HG03025 (cell line): ENCODE results near the gene BORCS8.
A peak's percentile ranks its signal among the peaks of the same experiment; 100 is the strongest.
"Not testable (repeated sequence)": the region's sequence is repeated elsewhere in the genome, so short reads cannot be mapped to it uniquely, and the experiment has no call there.

Source experiments
- ATAC-seq: cut with Tn5 transposase; IDR thresholded peaks from one replicate; pipeline ENCODE4 v1.9.1; 2021; ENCODE audit warnings: mild to moderate bottlenecking, moderate library complexity; ENCODE audit not compliant: unreplicated experiment, low FRiP score

The BORCS8 gene

GRCh38 chr19:19185853-19186740, 5.9 kb downstream of the BORCS8 start:
- ATAC-seq = no peak

- ATAC-seq = no peak
Measured at GRCh38 chr19:19181488-19181998, 10.4 kb downstream of the BORCS8 start.

GRCh38 chr19:19179548-19180441, 12.2 kb downstream of the BORCS8 start:
- no peak for ATAC-seq

GRCh38 chr19:19176950-19177349, 15.0 kb downstream of the BORCS8 start:
- ATAC-seq = no peak

DNA sequence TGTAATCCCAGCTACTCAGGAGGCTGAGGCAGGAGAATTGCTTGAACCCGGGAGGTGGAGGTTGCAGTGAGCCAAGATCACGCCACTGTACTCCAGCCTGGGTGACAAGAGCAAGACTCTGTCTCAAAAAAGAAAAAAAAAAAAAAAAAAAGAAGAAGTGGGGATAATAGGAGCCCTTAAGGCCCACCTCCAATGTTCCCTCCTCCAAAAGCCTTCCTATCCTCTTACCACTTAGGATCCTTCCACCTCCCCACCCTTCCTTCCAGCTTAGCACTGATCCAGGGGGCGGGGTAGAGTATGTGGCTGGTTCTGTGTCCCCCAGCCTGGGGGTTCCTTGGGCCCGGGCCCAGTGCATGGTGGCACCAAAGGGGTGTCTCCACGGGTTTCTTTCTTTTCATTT, 18.7 kb downstream of the BORCS8 start:
- not testable (repeated sequence) for ATAC-seq

GRCh38 chr19:19171821-19172532, 20.0 kb downstream of the BORCS8 start:
- ATAC-seq = no peak

- no peak for ATAC-seq
Measured at GRCh38 chr19:19170873-19171672, 20.9 kb downstream of the BORCS8 start.

DNA sequence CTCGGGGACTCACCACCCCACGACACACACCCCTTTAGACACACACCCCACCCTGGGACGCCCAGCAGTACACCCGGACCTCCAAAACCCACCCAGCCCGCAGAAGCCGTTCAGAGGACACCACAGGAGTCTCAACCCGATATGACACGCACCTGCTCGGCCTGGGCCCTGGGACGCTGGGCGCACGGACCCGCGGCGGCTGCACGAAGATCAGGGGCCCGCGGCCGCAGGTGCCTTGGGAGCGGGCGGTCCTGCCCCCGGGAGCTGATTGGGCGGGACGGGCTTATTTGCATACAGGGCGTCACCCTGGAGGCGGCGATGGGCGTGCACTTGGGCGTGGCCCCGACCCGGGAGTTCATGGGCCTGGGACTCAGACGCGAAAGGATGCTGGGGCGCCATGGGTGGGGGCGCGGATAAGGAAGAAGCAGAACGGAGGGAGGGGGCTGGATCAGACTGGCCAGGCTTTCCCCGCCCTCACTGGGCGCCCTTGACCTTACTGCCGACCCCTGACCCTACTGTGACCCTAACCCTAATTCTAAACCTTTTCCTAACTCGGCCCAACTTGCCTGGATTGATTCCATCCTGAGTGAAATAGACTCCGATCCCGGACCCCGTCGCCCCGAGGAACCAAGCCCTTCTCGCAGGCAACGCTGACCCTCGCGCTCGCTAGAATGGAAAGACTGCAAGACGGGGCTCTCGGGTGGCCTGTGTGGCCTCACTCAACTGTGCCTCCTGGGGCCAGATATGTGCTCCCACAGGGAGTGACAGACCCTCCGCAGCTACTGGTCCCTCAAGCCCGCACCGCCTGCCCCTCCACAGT, 21.7 kb downstream of the BORCS8 start, which contains the start of gene MEF2B:
MEF2B (minus strand) TSS at position 211 of the 820 bp plus-strand sequence. CDS start 19,528 bp downstream, outside the sequence.
- ATAC-seq = no peak

GRCh38 chr19:19169236-19170052, 22.5 kb downstream of the BORCS8 start:
- no peak for ATAC-seq

- ATAC-seq = no peak
Measured at GRCh38 chr19:19167612-19168011, 24.3 kb downstream of the BORCS8 start.

- ATAC-seq = no peak
Measured at GRCh38 chr19:19165396-19165795, 26.6 kb downstream of the BORCS8 start.

GRCh38 chr19:19162495-19162894, 29.5 kb downstream of the BORCS8 start:
- no peak for ATAC-seq

- no peak for ATAC-seq
Measured at GRCh38 chr19:19160461-19161035, 31.4 kb downstream of the BORCS8 start.

DNA sequence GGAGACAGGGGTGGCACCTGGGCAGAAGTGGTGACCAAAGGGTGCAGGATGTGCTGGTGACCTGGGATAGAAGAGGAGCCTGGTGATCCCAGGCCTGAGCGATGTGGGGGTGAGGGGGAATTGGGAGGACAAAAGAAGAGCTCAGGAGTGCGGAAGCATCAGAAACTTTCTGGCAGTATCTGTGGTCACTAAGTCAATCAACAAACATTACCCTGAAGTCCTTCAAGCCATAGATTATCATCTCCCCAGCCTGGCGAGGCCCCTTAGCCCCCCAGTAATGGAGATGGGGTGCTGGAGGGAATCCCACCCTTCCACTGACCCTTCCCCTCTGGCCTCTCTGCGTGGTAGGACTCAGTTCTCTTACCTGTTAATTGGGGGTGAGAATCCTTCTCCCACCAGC, 32.4 kb downstream of the BORCS8 start:
- no peak for ATAC-seq

GRCh38 chr19:19157808-19158207, 34.1 kb downstream of the BORCS8 start:
- ATAC-seq = no peak

DNA sequence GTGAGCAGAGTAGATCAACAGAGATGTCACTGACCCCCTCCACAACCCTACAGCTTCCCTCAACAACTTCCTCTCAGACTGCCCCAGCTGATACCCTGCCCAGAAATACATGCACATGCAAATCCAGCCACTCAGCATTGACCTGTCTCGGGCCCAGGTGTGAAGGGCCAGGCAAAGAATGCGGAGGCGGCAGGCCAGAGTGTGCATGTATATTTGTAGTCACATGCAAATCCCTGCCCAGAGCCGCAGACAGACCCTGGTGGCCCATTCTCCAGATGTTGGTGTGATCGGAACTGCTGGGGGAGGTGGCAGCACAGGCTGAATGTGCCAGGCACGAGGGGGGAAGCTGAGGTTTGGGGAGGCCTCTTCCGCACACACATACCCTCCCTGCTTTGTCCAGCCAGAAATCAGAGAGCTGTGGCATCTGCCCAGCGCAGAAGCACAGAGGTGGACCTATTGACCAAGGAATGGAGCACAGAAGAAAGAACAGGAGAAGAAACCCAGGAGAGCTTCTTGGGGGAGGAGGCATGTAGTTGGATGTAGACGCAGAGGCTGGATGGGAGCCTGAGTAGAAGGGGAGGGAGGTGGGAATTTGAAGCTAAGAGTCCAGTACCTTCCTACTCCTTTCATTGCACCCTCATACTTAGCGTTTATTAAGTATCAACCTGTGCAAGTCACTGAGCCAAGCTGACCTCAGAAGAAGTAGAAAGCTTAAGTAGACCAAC, 36.3 kb downstream of the BORCS8 start:
- peak; percentile 59 for ATAC-seq
